Muscle of arm (tissue), 12 donors: ENCODE data around the gene KRTAP5-4. TPM values are rescaled to one million over a fixed set of nuclear protein-coding genes. Genes with fewer than 3 reads are reported as not detected.
"Not testable (repeated sequence)": the region's sequence is repeated elsewhere in the genome, so short reads cannot be mapped to it uniquely, and the experiment has no call there.

ENCODE experiments used
- DNase-seq: peaks from one replicate; pipeline ENCODE4 v3.0.0-alpha.2; 2013
- polyA plus RNA-seq, 12 donors: library from polyadenylated mRNA; unstranded; fragments of 120-200 nt; gene quantifications; one replicate each; pipeline ENCODE4 v1.2.1, GENCODE V29; 2013; ENCODE audit not compliant: insufficient read length in 12 of 12

KRTAP5-4 gene
- polyA plus RNA-seq, 12 donors, result not detected

DNA sequence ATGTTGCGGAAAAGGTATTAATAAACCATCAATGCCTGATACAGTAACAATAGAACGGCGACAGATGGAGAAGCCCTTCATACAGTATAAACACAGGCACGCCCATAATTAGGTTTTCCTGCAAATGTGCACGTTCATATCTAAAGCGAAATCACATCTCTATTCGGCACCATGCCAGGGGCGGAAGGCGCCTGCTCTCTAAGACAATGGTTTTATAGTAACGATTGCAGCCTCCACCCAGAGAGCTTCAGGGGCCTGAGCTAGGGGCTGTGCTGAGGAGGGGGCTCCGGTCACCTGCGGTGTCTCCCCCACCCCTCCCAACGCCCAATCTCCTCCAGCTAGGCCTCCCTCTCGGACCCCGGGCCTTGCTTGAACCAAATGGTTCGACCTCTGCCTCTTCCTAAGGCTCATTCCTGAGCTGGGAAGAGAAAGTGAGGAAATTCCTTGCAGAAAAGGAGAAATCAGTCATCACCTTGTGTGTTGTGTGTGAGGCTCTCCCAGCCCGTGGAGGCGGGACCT is 17.2 kb upstream of the KRTAP5-4 start:
- no peak for DNase-seq

DNA sequence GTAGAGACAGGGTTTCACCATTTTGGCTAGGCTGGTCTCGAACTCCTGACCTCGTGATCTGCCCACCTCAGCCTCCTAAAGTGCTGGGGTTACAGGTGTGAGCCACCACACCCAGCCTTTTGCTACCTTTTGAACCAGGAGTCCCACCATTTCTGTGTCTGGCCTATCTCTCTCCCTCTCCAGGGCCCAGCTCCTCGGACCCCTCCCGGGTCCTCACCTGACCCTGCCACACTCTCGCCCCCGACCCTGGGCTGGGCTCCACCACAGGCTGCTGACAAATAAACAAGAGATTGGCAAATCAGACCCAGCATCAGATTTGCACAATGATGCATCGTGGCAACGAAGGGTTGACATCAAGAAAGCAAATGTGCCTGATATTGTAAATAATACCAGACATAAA is 16.4 kb upstream of the KRTAP5-4 start:
- DNase-seq, result no peak

- no peak for DNase-seq
Measured at GRCh38 chr11:1637628-1638027, 15.7 kb upstream of the KRTAP5-4 start.

GRCh38 chr11:1636291-1636950 is 14.5 kb upstream of the KRTAP5-4 start:
- DNase-seq, result no peak

DNA sequence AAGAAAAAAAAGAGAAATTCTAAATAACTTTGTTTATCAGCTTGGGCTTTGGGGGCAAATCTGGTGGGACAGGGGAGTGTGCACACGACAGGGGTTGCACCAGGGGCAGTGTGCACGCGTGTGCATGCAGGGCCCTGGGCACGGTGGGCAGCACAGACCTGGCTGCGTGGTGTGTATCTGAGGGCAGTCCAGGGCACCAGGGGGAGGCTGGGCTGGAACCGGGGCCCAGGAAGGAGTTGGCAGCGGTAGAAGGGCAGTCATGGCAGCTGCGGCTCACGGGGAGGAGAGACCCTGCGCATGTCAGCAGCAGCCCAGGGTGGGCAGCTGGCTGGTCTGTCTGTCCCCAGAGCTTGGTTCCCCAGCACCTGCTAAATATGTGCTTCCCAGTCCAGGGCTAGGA is 11.9 kb upstream of the KRTAP5-4 start:
- no peak for DNase-seq

DNA sequence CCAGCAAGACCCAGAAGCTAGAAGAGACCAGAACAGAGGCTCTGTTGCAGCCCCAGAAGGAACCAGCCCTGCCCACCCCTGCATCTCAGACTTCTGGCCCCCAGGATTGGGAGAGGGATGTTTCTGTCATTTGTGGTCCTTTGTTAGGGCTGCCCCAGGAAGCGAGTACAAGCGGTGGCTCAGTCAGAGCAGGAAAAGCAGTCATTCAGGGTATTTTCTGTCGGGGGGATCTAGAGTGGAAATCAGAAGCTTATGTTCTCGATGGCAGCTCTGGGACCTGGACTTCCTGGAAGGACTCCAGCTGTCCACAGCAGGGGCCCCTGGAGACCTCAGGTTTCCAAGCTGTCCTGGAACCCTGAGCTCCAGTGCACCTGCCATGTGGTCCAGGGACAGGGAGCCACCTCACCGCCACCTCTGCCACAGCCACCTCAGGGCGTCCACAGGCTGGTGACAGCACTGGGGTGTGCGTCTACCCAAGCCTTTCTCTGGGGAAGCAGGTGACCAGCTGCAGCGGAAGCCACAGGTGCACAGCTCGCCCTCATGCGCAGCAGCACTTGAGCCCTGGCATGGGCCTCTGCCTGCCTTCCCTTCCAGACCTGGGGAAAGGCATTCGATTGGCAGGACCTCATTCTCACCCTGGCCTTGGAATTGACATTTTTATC is 10.2 kb upstream of the KRTAP5-4 start:
- DNase-seq, result no peak

GRCh38 chr11:1631066-1631568 is 9.2 kb upstream of the KRTAP5-4 start:
- no peak for DNase-seq

DNA sequence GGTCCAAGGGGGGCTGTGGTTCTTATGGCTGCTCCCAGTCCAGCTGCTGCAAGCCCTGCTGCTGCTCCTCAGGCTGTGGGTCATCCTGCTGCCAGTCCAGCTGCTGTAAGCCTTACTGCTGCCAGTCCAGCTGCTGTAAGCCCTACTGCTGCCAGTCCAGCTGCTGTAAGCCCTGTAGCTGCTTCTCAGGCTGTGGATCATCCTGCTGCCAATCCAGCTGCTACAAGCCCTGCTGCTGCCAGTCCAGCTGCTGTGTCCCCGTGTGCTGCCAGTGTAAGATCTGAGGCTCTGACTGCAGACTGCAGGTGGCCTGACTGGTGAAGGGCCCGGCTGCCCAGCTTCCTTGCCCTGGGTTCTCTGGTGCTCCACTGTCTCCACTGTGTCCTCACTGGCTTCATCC is 8.3 kb upstream of the KRTAP5-4 start:
- DNase-seq, result no peak

GRCh38 chr11:1629326-1630185 is 7.6 kb upstream of the KRTAP5-4 start, which contains the start of gene KRTAP5-5:
Gene KRTAP5-5 (plus strand): TSS chr11:1629775. CDS start chr11:1629841, 66 bp downstream.
- DNase-seq, result no peak

DNA sequence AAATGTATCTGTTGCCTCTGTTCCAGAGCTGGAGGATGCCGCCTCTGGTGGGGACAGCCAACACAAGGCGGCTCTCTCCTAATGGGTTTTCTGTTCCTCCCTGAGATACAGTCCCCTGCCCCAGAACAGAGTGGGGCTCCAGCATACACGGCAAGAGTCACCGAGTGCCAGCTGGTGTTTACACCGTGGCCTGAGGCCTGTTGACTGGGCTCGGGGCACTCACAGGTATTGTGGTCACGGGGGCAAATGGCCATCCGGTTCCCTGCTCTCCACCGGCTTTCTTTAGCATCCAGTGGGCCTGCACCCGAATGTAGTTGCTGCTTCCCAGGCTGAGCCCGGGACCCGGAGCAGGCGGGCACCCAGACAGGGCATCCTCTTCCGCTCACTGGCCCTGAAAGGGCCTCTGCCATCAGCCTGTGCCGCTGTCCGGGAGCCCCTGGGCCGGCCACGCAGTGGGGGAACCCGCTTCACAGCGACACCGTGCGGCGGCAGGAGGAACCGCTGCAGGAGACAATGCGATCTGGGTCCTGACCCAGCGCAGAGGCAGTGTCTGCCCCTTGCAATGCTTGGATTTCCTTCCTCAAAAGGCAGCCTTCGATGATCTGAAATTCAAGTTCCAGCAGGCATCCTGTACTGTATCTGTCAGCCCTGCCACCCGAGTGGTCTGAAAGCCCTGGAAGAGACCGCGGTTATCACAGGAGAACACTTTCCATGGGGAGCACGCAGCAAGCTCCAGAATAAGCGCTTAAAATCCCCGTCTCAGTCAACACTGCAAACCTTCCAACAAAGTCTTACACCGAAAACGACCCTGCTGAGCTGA is 6.8 kb upstream of the KRTAP5-4 start:
- DNase-seq, result peak; percentile 49

- no peak for DNase-seq
Measured at GRCh38 chr11:1625541-1625940, 3.6 kb upstream of the KRTAP5-4 start.

DNA sequence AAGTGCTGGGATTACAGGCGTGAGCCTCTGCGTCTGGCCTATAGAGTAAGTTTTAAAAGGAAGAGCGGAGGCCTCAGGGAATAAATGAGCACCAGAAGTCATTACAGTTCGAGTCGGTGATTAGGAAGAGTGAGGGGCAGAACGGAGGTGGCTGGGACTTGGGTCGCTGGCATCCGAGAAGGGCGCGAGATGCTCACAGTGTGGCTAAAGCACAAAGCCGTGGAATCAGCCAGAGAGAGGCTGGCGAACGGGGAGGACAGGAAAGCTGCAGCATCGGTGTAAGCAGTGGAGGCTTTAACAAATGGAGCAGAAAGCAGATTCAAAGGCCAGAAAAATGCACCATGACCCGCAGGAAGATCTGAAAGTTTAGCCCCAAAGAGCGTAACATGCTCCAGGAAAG is 2.7 kb upstream of the KRTAP5-4 start:
- DNase-seq, result no peak

GRCh38 chr11:1623716-1624115 is 1.8 kb upstream of the KRTAP5-4 start:
- no peak for DNase-seq

DNA sequence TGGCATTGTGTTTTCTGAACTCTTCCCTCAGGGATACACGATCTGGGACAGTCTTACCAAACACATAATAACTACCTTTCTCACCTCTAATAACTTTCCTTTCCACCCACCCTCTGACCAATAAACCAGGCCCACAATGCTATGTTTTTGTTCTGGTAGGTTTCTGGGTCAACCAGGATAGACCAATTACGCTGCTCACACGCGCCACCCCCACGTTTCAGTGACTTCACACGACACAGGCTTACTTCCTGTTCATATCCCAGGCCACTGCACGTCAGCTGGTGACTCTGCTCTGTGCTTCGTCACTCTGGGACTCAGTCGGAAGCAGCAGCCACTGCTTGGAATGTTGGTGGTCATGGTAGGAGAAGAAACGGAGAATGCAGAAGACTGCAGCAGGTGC is 2.5 kb downstream of the KRTAP5-4 start:
- DNase-seq, result no peak

DNA sequence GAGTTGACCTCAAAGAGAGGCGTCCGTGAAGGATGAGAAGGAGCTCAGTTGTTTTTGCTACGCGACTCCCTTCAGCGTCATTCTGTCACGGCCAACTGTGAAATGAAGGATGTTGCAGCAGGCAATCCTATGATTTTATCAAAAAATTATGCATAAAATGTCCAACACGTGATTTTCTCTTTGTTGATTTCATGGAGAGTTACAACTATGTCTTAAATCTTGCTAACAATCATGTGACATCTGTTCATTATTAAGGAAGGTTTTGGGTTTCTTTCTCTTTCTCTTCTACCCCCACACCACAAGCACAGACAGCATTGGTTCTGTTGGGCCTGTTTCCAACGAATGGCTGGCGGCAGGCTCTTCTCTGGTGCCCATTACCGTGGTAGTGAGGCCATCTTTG is 3.7 kb downstream of the KRTAP5-4 start:
- DNase-seq, result no peak

GRCh38 chr11:1608363-1608762 is 13.6 kb downstream of the KRTAP5-4 start, which contains the start of gene KRTAP5-3:
Gene KRTAP5-3 (minus strand): TSS chr11:1608463. CDS start chr11:1608385, 78 bp downstream.
- no peak for DNase-seq

GRCh38 chr11:1607901-1608300 is 14.0 kb downstream of the KRTAP5-4 start:
- DNase-seq, result not testable (repeated sequence)

GRCh38 chr11:1607156-1607845 is 14.6 kb downstream of the KRTAP5-4 start:
- DNase-seq, result not testable (repeated sequence)

- not testable (repeated sequence) for DNase-seq
Measured at GRCh38 chr11:1605923-1606322, 16.0 kb downstream of the KRTAP5-4 start.

DNA sequence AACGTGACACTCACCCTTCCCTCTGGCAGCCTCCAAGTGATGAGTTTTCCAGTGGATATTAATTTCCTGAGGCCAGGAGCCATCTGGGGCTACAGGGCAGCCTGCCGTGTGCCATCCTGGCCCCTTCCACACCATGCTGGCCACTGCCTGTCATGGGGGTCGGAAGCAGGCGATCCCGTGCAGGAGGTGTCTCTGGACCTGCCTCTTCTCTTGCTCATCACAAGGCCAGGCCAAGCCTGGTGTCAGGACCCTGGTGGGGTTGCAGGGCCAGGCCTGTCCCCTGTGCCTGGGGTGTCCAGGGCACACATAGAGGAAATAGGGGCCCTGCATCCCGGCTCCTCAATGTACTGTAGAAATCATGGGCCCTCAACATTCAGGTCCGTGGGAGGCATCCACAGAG is 17.2 kb downstream of the KRTAP5-4 start:
- no peak for DNase-seq

DNA sequence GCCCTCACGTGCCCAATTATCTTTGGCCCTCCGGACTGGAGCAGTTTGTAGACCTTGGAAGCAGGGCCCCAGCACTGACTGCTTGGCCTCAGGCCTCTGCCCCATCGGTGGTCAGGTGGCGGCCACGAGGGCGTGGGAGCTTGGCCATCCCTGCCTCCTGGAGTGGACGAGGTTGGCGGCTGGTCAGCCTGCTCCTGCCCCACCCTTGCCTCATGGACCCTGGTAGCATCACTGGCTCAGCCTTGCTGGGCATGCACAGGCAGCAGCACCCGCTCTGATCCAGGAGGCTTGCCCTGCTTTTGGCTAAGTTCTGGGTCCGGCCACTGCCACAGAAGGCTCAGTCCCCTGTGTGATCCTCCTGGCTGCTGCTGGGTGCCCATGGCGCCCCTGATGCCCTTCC is 17.8 kb downstream of the KRTAP5-4 start:
- DNase-seq, result no peak
